Fibroblast of lung (primary cell): ENCODE results near the gene SPRY1.

Experiments
- EZH2 ChIP-seq: IDR thresholded peaks from 2 replicates; pipeline ENCODE4 v1.5.1; 2012; ENCODE audit warnings: low read length, control low read depth, mild to moderate bottlenecking; ENCODE audit errors: missing control alignments
- TF ChIP-seq, protein P1 (sequence below), 2 donors: IDR thresholded peaks in 1 of 2; conservative IDR thresholded peaks in 1 of 2; 1 replicate in 1 of 2; 2 replicates in 1 of 2; pipeline ENCODE4 v1.5.1; 2011 to 2012; ENCODE audit warnings: low read length in 2 of 2, control low read depth in 1 of 2, inconsistent platforms in 1 of 2, low read depth in 1 of 2, mild to moderate bottlenecking in 1 of 2

DNA sequence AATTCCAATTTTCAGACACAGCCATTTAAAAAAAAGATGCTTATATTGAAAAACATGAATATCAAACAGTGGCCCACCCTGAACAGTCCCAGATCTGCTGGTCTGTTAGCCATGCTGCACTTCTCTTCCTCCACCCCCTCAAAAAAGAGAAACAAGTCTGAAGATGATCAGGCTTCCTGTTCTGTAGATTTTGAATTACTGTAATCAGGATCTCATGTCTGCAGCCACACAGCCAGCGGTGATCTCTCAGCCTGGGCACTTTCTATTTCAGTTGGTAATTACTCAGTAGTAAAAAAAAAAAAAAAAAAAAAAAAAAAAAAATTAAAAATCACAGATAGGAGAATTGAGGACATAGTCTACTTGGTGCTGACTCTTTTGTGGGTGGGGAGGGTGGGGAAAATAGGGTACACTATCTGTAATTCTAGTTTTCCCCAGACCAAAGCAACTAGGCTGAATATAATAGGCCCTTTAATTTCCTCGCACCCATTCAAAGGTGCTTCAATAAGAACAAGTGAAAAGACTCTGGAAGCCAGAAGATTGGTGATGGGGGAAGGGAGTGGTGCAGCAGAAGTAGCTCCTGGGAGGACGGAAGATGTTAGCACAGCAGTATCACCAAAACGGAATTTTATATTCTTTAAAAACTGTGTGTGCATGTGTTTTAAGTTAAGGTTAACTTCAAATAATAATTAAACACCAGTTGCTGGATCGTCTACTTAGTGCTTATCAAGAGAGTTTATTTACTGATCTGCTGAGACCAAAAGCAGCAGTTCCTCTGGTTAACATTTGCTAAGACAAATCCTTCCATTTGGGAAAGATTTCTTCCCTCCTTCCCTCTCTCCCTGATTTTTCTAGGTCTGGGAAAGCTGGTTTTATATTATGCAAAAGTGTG is 47.0 kb downstream of the SPRY1 start:
- TF ChIP-seq, protein P1, sequence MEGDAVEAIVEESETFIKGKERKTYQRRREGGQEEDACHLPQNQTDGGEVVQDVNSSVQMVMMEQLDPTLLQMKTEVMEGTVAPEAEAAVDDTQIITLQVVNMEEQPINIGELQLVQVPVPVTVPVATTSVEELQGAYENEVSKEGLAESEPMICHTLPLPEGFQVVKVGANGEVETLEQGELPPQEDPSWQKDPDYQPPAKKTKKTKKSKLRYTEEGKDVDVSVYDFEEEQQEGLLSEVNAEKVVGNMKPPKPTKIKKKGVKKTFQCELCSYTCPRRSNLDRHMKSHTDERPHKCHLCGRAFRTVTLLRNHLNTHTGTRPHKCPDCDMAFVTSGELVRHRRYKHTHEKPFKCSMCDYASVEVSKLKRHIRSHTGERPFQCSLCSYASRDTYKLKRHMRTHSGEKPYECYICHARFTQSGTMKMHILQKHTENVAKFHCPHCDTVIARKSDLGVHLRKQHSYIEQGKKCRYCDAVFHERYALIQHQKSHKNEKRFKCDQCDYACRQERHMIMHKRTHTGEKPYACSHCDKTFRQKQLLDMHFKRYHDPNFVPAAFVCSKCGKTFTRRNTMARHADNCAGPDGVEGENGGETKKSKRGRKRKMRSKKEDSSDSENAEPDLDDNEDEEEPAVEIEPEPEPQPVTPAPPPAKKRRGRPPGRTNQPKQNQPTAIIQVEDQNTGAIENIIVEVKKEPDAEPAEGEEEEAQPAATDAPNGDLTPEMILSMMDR (conservative IDR thresholded peaks at IDR 0.05 in 1 of 2, IDR thresholded peaks at IDR 0.05 in 1 of 2; ENCODE audit: low read depth in 1 of 2, low read length in 2 of 2): no peak
- TF ChIP-seq EZH2: no peak
